ENCODE results near the gene SIDT2. TPM values are rescaled to one million over a fixed set of nuclear protein-coding genes. Genes with fewer than 3 reads are reported as not detected.

The SIDT2 gene
- total and polyA plus RNA-seq, 2 of the 8 experiments (the other 6 are each of a cell fraction or from before 2014, with no cell fraction given): 18.5 to 21.1 TPM

DNA sequence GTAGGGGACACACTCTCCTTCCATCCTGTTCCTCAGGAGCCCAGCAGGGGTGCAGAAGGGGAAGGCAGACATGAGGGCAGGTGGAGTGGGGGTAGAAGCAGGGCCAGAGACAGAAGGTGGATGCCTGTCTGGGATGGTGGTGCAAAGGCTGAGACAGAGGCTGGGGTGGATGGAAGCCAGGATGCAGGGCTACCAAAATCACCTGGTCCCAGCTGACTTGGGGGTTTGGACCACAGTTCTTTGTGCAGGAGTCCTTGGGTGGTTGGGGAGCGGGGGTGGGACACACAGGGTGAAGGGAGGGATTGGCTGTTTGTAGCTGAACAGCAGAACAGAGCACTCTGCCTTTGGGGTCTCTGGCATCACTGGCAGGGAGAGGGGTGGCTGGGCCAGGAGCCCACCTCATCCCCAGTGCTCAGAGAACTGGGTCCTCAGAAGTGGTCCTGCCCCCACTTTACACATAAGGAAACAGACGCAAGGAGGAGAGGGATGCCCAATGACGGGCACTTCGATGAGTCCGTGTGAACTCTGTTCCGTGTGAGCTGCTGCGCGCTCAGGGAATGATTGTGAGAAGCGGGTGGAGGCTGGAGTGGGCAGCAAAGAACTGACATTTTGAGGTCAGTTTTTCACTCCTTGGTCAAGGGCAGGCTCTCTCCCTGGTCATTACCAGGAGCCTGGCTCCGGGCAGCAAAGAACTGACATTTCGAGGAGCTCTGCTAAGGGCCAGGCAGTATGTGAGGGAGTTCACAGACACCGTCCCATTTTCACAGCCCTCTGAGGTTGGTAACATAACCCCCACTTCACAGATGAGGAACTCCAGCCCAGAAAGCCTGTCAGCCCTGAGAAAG lies 22.5 kb downstream of the SIDT2 start (continued):
- TF ChIP-seq, protein P1, sequence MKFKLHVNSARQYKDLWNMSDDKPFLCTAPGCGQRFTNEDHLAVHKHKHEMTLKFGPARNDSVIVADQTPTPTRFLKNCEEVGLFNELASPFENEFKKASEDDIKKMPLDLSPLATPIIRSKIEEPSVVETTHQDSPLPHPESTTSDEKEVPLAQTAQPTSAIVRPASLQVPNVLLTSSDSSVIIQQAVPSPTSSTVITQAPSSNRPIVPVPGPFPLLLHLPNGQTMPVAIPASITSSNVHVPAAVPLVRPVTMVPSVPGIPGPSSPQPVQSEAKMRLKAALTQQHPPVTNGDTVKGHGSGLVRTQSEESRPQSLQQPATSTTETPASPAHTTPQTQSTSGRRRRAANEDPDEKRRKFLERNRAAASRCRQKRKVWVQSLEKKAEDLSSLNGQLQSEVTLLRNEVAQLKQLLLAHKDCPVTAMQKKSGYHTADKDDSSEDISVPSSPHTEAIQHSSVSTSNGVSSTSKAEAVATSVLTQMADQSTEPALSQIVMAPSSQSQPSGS (IDR thresholded peaks at IDR 0.05; ENCODE audit: low read length): no peak
- TF ChIP-seq POLR2AphosphoS5 (IDR thresholded peaks at IDR 0.05; ENCODE audit: low read depth, low read length) (peak; percentile 14), SRF (IDR thresholded peaks at IDR 0.05; ENCODE audit: low read depth, low read length) (no peak), KDM1A (IDR thresholded peaks at IDR 0.05; ENCODE audit: borderline replicate concordance, low read length) (no peak), HDAC6 (IDR thresholded peaks at IDR 0.05; ENCODE audit: low read depth, low read length) (no peak)

Measured in H1 (cell line).